DND-41 (cell line): ENCODE data around the gene DOCK6.

ENCODE experiments used
- ATAC-seq: fragments of 200-7000 bp; cut with Tn5 transposase; 3 replicates; pipeline ENCODE4 v1.9.1; 2021; ENCODE audit warnings: low read depth; ENCODE audit not compliant: insufficient read depth
- DNase-seq: peaks from one replicate; pipeline ENCODE4 v3.0.0-alpha.2; 2020
- H2AFZ ChIP-seq: 2 replicates; pipeline ENCODE4 v1.6.0; 2012; ENCODE audit warnings: low read depth, low read length
- H3K27ac ChIP-seq: 2 replicates; pipeline ENCODE4 v1.5.1; 2012; ENCODE audit warnings: low read length, inconsistent platforms
- H3K27me3 ChIP-seq: fragments of 200-600 bp; sonication (generic); 2 replicates; pipeline ENCODE4 v1.6.0; 2012; ENCODE audit warnings: low read length, mild to moderate bottlenecking, inconsistent platforms; ENCODE audit not compliant: insufficient read depth, poor library complexity
- H3K36me3 ChIP-seq: 2 replicates; pipeline ENCODE4 v1.5.1; 2012; ENCODE audit warnings: low read length, inconsistent platforms; ENCODE audit not compliant: insufficient read depth
- H3K4me1 ChIP-seq: 2 replicates; pipeline ENCODE4 v1.5.1; 2012; ENCODE audit warnings: mild to moderate bottlenecking, low read length; ENCODE audit not compliant: insufficient read depth
- H3K4me2 ChIP-seq: 2 replicates; pipeline ENCODE4 v1.6.0; 2012; ENCODE audit warnings: mild to moderate bottlenecking, moderate library complexity, low read length, inconsistent platforms; ENCODE audit not compliant: insufficient read depth
- H3K4me3 ChIP-seq, 2 experiments: fragments of 200-600 bp in 1 of 2; shearing (Covaris generic) in 1 of 2; 2 replicates each; pipeline ENCODE4 v1.5.1; 2012 to 2016; ENCODE audit warnings: inconsistent platforms in 2 of 2, low read length in 2 of 2, mild to moderate bottlenecking in 2 of 2, low read depth in 1 of 2, moderate library complexity in 1 of 2
- H3K79me2 ChIP-seq: 2 replicates; pipeline ENCODE4 v1.6.0; 2012; ENCODE audit warnings: low read length, inconsistent platforms; ENCODE audit not compliant: insufficient read depth
- H3K9ac ChIP-seq: 2 replicates; pipeline ENCODE4 v1.6.0; 2012; ENCODE audit warnings: low read depth, mild to moderate bottlenecking, inconsistent platforms, low read length, moderate library complexity
- H3K9me3 ChIP-seq: 2 replicates; pipeline ENCODE4 v1.5.1; 2012; ENCODE audit warnings: low read length, moderate library complexity, mild to moderate bottlenecking, inconsistent platforms; ENCODE audit not compliant: insufficient read depth, severe bottlenecking
- H4K20me1 ChIP-seq: 2 replicates; pipeline ENCODE4 v1.6.0; 2012; ENCODE audit warnings: low read length; ENCODE audit not compliant: insufficient read depth
- EZH2 ChIP-seq: IDR thresholded peaks from 3 replicates; pipeline ENCODE4 v1.6.1; 2012; ENCODE audit warnings: borderline replicate concordance, low read depth, mild to moderate bottlenecking, moderate library complexity, low read length, inconsistent platforms; ENCODE audit not compliant: severe bottlenecking
- TF ChIP-seq, protein P1 (sequence below): IDR thresholded peaks from 2 replicates; pipeline ENCODE4 v1.5.1; 2012; ENCODE audit warnings: borderline replicate concordance, low read length, moderate library complexity, mild to moderate bottlenecking; ENCODE audit not compliant: poor library complexity, severe bottlenecking; ENCODE audit errors: extremely low read depth

The DOCK6 gene, protein sequence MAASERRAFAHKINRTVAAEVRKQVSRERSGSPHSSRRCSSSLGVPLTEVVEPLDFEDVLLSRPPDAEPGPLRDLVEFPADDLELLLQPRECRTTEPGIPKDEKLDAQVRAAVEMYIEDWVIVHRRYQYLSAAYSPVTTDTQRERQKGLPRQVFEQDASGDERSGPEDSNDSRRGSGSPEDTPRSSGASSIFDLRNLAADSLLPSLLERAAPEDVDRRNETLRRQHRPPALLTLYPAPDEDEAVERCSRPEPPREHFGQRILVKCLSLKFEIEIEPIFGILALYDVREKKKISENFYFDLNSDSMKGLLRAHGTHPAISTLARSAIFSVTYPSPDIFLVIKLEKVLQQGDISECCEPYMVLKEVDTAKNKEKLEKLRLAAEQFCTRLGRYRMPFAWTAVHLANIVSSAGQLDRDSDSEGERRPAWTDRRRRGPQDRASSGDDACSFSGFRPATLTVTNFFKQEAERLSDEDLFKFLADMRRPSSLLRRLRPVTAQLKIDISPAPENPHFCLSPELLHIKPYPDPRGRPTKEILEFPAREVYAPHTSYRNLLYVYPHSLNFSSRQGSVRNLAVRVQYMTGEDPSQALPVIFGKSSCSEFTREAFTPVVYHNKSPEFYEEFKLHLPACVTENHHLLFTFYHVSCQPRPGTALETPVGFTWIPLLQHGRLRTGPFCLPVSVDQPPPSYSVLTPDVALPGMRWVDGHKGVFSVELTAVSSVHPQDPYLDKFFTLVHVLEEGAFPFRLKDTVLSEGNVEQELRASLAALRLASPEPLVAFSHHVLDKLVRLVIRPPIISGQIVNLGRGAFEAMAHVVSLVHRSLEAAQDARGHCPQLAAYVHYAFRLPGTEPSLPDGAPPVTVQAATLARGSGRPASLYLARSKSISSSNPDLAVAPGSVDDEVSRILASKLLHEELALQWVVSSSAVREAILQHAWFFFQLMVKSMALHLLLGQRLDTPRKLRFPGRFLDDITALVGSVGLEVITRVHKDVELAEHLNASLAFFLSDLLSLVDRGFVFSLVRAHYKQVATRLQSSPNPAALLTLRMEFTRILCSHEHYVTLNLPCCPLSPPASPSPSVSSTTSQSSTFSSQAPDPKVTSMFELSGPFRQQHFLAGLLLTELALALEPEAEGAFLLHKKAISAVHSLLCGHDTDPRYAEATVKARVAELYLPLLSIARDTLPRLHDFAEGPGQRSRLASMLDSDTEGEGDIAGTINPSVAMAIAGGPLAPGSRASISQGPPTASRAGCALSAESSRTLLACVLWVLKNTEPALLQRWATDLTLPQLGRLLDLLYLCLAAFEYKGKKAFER (N-terminal part only)

DNA sequence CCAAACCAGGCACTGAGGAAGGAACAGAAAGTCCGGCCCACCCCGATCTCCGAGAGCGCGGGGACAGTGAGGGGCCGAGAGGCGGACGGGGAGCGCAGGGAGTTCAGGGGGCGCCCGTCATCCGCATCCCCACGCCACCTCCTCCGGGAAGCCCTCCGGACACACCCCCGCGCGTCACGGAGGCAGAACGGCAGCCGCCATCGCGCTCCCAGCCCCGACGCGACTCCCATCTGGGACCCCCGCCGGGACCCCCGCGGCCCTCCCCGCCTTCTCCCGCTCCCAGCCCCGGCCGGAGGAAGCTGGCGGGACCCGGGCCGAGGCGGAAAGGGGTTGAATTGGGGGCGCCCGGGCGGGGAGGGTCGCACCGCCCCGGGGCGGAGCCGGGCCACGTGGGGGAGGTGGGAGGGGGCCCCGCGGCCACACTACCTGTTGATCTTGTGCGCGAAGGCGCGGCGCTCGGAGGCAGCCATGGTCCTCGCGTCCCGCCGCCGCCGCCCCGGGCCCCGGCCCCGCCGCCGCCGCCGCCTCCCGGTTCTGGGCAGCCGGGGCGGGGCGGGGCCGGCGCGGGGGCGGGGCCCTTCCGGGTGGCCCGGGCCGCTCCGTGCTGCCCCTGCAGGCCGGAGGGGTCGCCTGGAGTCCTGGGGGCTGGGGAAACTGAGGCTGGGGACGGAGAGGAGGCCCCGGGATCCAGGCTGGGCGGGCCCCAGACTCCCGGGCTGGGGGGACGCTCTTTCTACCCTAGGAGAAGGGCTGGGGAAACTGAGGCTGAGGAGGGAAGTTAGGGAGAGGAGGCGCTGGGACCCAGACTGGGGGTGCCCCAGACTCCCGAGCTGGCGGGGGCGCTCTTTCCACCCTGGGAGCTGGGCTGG, at the start of gene DOCK6:
Gene DOCK6, minus strand, starts transcription at position 554 of the 869 bp plus-strand sequence. Its CDS starts 84 bp downstream, at position 470.
- Histone ChIP-seq H3K9me3 (no peaks in the 10 kb centered on the region), H3K27ac (no peak within 1 kb of the TSS), H3K36me3 (no peaks in the 10 kb centered on the region), H3K4me3 (no peak within 1 kb of the TSS), H3K79me2 (no peaks in the 10 kb centered on the region), H3K4me1 (no peaks in the 10 kb centered on the region), H4K20me1 (no peaks in the 10 kb centered on the region), H3K9ac (no peak within 1 kb of the TSS), H2AFZ (no peak within 1 kb of the TSS), H3K27me3 (peaks cover 7% of the 10 kb centered on the region), H3K4me2 (no peak within 1 kb of the TSS)
- ATAC-seq (no peak), DNase-seq (no peak)
- TF ChIP-seq, protein P1, sequence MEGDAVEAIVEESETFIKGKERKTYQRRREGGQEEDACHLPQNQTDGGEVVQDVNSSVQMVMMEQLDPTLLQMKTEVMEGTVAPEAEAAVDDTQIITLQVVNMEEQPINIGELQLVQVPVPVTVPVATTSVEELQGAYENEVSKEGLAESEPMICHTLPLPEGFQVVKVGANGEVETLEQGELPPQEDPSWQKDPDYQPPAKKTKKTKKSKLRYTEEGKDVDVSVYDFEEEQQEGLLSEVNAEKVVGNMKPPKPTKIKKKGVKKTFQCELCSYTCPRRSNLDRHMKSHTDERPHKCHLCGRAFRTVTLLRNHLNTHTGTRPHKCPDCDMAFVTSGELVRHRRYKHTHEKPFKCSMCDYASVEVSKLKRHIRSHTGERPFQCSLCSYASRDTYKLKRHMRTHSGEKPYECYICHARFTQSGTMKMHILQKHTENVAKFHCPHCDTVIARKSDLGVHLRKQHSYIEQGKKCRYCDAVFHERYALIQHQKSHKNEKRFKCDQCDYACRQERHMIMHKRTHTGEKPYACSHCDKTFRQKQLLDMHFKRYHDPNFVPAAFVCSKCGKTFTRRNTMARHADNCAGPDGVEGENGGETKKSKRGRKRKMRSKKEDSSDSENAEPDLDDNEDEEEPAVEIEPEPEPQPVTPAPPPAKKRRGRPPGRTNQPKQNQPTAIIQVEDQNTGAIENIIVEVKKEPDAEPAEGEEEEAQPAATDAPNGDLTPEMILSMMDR, result no peak
- TF ChIP-seq EZH2, result no peak

DNA sequence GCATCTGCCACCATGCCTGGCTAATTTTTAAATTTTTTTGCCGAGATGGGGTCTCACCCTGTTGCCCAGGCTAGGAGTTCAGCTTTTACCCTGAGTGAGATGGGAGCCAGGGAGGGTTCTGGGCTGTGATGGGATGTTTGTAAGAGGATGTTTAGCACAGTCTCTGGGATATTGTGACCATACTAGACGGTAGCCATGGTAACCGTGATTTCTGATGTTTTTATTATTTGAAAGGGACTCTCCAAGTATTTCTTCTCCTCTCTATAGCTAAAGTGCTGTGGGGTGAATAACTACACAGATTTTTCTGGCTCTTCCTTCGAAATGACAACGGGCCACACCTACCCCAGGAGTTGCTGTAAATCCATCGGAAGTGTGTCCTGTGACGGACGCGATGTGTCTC, 44.0 kb upstream of the DOCK6 start:
- no peak for DNase-seq
- Histone ChIP-seq H3K4me2 (no peak overlapping the region), H3K27me3 (no peaks in the 10 kb centered on the region), H3K9ac (no peak overlapping the region), H3K4me3 (no peak overlapping the region), H3K79me2 (no peaks in the 10 kb centered on the region), H3K9me3 (no peaks in the 10 kb centered on the region), H3K27ac (no peak overlapping the region), H4K20me1 (no peaks in the 10 kb centered on the region), H3K4me1 (no peaks in the 10 kb centered on the region), H2AFZ (no peak overlapping the region), H3K36me3 (no peaks in the 10 kb centered on the region)
- TF ChIP-seq, protein P1, result no peak
- no peak for TF ChIP-seq EZH2
- ATAC-seq, result no peak

DNA sequence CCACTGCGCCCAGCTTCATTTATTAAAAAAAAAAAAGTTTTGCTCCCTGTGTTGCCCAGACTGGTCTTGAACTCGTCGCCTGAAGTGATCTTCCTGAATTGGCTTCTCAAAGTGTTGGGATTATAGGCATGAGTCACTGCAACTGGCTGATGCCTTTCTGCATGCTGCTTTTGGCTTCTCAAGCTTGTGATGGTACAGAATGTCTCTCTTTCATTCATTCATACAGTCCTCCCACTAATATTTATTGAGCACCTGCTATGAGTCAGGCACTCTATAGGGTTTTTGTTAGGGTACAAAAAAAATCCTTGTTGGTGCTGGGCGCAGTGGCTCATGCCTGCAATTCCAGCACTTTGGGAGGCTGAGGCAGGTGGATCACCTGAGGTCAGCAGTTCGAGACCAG, 42.6 kb upstream of the DOCK6 start:
- Histone ChIP-seq H4K20me1 (no peaks in the 10 kb centered on the region), H3K27ac (no peak overlapping the region), H3K9ac (no peak overlapping the region), H3K27me3 (no peaks in the 10 kb centered on the region), H3K9me3 (no peaks in the 10 kb centered on the region), H3K36me3 (no peaks in the 10 kb centered on the region), H3K4me1 (peaks cover 3% of the 10 kb centered on the region; the same call in 1 of the 2 replicates), H2AFZ (no peak overlapping the region), H3K4me2 (no peak overlapping the region), H3K79me2 (no peaks in the 10 kb centered on the region), H3K4me3 (no peak overlapping the region)
- DNase-seq (no peak), ATAC-seq (no peak)
- TF ChIP-seq EZH2, result no peak
- TF ChIP-seq, protein P1, result no peak
